IPS DF 4.7 (cell line): ENCODE measurements around the gene LTB4R2.

Experiments used
- DNase-seq: peaks from one replicate; pipeline ENCODE4 v3.0.0-alpha.2; 2013; ENCODE audit warnings: low spot score; ENCODE audit errors: extremely low read depth

Gene LTB4R2

DNA sequence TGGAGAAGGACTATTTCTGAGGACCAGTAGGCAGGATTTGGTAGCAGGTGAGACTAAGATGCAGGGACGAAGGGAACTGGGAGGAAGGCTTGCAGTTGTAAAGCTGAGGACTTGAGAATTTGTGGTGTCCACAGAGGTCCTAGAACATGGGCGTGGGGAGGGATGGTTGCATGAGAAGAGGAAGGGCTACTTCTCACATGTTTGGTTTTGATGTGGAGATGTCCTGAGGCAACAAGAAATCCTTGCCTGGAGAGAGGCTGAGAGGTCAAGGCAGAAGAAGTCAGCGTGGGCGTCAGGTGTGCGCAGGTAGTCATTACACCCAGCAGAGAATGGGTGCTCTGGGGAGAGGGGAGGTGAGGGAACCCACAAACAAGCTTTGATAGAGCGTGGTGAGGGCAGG, 32.9 kb upstream of the LTB4R2 start:
- DNase-seq = no peak

DNA sequence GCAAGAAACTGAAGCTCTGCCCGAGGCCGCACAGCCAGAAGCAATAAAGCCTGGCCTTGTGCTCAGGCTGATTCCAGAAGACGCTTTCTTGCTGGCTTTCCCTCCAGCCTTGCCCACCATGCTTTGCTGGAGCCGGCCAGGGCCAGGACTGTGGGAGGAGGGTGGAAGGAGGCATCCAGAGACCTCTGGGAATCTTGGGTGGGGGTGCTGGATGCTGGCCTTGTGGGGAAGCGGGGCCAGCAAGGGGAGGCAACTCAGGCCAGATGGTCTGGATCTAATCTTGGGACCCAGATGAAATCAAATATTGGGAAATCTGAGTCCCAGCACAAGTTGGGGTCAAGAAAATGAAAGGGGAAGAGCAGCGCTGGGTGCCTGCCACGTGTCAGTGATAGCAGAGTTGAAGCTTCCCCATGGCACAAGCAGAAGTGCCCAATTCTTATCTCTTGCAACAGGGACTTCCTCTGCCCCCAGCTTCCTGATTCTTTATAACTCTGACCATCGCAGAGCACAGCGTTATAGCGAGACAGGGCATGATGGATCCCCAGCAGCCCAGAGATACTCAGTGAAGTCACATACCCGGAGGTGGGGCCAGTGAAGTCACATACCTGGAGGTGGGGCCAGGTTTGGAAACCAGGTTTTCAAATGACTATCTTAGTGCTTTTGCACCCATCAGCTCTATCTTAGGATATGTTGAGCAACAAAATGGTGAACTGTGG, 32.2 kb upstream of the LTB4R2 start:
- no peak for DNase-seq

DNA sequence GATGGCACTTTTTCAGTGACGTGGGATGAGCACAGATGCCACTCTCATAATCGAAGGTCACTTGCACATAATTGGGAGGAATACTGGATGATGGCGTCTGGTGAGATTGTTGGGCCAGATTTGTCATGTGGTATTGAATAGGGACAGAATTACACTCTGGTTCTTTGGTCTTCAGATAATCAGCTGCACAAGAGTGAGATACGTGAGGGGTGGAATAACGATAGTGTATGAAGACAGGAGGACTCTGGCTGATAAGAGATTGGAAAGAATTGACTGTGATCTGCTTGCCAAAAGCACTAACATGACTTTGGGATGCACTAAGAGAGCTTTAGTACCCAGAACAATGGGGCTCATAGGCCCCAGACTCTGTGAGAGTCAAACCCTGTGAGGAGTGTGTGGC, 31.5 kb upstream of the LTB4R2 start:
- no peak for DNase-seq

DNA sequence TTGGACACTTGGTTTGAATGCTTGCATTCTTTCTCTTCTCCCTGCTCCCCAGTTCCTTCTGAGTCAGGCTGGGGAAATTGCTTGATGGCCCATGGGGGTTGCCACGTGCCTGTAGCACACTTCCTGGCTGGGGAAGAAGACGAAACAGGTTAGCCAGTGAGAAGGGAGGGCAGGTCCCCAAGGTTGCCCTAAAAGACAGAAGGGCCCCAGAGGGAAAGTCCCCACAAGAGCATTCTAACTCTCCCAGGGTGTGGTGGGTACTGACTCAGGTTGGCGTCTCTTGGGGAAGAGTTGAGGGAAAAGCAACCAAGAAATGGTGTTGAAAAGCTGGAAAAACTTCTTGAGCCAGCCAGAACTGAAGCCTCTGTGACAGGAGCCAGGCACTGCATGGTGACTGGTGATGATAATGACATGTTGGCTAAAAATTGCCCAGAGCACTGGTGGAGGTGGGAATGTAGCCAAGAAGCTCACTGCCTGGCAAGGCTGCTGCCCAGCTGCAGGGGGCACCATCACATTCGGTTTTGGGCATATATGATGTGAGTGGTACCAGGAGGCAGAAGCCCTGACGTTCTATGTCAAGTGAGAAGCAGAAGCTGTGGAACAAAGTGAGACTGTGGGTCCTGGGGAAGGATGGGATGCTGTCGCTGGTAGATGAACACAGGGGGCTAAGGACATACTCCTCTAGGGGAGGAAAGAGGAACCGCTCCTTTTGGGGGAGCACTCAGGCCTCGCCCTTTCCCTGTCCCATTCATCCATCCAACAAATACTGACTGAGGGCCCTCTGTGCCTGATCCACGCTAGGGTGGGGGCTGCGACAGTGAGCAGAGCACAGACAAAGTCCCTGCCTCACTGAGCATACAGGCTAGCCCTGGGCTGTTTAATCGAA, 30.4 kb upstream of the LTB4R2 start:
- no peak for DNase-seq

DNA sequence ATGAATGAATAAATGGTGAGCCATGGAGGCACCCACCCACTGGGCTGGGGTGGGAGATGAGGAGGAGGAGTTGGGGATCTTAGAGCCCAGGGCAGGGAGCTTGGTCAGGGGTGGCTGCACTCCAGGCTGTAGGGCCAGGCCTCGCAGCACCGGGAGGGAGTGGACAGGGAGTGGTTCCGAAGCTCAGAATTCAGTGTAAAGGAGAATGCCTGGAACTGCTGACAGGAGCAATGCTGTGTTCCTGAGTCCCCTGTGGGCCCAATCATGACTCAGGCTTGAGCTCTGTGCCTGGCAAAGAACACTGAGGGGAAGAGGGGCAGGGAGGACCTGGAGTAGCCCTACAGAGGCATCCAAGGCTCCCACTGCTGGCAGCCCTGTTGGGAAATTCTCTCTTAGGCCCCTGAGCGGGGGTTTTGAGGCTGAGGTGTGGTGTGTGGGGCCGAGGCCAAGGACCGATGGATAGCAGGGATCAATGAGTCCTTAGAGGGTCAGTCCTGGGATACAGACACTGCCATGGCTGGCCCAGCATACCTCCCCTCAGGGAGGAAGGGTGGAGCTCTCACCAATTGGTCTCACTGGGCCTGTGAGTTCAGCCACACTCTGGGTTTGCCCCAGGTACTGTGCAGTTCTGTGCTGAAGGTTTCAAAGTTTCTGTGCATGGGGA, 29.0 kb upstream of the LTB4R2 start:
- DNase-seq = no peak

DNA sequence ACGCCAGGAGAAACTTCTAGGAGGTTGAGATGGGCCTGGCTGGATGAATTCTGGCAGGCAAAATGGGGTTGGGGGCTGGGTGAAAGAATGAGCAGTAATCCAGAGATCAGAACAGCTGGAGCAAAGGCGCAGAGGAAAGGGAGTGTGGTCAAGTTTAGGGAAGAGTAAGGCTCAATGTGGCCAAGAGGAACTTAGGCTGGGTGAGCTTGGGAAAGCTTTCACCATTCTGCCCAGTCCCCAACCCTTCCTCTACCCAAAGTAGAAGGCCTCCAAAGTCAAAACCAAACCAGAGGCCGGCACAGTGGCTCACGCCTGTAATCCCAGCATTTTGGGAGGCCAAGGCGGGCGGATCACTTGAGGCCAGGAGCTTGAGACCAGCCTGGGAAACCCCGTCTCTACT, 28.3 kb upstream of the LTB4R2 start:
- DNase-seq = no peak

DNA sequence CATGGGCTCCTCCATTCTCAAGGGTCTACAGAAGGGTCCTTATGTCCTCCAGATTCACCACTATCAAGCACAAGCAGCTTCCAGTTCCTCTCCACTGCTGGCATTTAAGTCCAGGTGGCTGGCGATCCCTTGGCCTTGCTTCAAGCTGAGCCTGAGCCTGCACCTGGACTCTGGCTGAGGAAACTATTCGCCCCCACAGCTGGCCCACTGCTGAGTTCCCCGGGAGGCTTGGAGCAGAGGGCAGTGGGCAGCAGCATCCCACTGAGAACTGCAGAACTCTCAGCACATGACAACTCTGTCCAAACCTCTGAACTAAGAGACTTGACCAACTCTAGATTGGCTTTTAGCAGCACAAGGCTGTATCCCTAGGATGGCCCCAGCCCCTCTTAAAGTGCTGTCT, 27.2 kb upstream of the LTB4R2 start:
- no peak for DNase-seq

DNA sequence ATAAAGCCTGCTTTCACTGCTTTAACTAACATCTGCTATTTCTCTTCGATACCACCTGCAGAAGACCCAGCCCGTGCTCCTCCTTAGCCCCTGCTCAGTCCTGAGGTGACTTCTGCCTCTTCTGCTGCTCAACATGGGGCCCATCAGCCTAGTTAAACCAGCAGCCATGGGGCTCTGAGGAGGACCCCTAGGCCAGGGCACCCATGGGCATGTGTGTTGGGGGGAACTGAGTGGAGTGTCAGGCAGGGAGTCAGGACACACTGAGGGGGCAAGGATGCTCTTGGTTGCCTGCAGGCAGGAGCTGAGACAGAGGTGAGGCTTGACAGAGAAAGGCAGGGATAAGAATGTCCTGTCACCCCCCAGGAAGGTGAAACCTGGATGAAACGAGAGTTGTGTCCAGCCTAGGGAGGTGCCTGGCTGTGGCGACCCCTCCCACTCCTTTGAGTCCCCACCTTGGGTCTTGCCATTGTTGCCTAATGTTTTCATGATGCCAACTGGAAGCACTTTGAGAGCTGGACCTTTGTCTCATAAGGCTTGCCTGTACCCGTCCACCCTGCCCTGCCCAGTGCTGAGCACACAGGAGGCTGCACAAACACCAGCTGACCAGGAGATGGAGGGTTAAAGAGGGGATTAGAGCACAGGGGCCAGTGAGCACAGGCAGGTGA, 26.0 kb upstream of the LTB4R2 start:
- DNase-seq = no peak

DNA sequence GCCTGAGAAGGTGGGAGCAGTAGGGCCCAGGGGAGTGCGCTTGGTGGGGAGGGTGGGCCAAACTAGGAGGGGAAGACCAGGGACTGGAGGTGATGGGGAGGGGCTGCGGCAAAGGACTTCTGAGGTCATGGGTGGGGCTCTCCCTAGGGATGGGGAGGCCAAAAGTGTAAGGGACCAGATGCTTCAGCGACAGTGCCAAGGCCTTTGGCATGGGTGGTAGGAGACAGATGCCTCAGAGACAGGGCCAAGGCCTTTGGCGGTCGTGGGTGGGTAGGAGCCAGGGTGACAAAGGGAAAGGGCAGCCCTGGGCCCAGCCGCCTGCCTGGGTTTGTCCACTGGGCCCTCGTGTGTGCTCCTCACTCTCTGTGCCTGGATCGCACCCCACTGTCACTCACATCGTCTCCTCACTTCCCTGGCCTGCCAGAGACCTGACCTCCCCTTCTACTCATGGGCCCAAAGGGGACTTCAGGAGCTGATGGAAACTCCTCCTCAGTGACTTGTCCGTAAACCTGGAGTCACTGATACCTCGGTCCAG, 25.4 kb upstream of the LTB4R2 start:
- DNase-seq = no peak

DNA sequence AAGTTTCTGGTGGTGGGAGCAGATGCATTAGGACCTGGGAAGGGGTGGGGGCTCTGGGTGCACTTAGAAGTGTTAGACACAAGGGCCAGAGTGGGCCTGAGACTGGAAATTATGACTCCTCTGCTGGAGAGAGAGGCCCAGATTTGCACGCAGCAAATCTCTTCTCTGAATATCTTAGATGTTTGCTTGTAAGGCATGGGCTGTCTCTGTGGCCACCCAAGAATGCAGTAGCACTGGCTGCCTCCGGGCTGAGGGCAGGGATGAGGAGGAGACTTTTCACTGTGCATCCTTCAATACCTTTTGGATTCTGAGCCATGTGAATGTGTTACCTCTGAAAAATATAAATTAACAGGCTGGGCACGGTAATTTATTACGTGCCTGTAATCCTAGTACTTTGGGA, 24.6 kb upstream of the LTB4R2 start:
- no peak for DNase-seq

DNA sequence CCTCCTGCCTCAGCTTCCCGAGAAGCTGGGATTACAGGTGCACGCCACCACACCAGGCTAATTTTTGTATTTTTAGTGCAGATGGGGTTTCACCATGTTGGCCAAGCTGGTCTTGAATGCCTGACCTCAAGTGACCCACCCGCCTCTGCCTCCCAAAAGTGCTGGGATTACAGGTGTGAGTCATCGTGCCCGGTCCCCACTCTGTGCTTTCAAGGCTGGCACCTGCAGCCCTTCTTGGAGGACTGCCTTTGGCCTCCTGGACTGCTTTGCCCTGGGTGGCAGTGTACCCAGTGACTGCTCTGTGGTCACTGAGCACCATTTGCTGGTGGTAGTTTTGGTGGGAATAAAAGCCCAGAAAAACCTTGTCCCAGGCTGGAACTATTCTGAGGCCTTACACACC, 22.9 kb upstream of the LTB4R2 start:
- no peak for DNase-seq

DNA sequence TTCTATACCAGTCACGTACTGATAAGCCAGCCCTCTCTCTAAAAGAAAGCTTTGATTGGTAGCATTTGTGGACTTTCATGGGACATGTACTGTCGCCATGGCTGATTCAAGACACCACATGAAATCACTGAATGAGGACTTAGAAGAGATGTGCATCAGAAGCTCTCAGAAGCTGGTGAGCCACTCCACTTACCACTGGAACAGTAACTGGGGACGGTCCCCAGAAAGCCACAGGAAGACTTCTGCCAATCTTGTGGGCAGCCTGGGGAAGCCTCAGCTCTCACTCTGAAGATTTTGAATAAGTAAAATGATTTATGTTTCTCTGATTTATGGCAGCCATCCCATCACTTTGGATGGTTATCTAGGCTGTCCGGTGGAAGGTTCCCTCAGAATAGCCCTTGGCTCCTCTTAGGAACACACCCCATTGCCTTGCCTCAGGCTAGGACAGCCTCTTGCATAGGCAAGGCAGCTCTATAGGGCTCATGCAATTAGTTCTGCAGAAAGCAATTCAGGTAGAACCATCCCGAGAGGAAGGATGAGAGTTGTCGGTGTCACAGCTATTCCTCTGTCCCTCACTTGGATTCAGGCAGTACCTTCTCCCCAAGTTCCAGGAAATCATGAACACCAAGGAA, 20.2 kb upstream of the LTB4R2 start:
- no peak for DNase-seq

DNA sequence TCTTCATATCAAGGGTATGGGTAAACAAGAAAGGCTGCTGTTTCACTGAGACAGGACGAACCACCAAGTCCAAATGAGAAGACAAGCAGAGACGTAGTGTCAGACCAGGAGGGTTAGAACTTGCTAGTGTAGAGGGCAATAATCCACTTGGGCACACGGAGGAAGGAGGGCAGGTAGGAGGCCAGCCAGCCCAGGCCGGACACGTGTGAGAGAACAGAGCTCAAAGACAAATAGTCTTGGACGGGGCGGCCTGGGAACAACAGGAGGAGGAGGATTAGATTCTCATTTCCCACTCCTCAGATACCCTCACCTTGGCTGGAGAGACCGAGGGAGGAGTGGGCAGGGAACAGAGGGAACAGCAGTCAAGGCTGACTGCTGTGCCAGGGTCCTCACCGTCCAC, 19.2 kb upstream of the LTB4R2 start:
- no peak for DNase-seq

DNA sequence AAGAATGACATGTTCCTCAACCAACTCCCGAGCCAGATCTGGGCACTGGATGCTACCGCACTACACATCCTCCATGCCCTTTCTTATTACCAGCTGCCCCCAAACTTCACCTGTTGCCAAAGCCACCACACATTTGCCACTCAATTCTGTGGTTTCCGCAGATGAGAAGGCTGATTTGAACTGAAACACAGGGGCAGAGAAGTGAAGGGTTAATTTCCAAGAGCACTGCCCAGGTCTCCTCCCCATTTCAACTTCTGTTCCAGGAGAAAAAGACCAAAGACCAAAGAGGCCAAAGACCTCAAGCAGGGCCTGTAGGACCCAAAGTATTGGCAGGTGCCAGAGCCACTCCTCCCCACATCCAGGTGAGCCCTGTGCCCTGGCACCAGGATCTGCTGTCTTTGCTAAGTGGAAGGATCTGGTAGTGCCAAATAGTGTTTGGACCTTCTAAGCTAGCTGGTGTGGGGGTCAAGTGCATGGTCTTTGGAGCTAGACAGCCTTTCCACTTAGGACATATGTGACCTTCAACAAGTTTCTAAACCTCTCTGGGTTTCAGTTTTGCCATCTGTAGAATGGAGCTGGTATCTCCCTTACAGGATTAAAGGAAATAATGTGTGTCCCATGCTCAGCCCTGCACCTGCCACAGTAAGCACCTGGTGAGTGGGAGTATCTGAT, 18.4 kb upstream of the LTB4R2 start:
- no peak for DNase-seq

DNA sequence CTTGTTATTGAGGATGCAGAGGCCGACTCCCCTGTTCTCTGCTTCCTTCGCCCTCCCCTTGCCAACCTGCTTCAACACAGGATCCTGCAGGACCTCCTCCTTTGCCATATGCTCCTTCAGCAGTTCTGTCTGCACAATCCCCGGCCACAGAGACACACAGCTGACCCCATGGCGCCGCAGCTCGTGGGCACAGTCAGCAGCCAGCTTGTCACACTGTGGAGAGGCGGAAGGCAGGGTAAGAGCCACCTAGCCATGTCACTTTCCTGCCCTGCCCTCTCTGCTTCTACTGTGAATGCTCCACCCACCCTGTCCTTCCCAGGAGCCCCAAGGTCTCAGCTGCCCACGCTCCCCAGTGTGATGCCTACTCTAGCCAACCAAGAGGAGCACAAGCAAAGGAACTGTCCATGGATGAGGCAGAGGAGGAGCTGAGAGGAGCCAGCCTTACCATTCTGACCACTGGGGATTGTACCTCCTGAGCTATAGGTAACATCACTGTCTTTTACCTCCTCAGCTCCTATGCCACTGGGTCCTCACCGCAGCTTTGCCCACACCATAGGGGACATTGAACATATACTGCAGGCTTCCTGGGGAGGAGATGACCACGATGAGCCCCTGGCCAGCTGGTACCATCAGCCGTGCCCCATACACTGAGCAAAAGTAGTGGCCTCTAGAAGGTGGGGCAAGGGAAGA, 17.7 kb upstream of the LTB4R2 start:
- no peak for DNase-seq

DNA sequence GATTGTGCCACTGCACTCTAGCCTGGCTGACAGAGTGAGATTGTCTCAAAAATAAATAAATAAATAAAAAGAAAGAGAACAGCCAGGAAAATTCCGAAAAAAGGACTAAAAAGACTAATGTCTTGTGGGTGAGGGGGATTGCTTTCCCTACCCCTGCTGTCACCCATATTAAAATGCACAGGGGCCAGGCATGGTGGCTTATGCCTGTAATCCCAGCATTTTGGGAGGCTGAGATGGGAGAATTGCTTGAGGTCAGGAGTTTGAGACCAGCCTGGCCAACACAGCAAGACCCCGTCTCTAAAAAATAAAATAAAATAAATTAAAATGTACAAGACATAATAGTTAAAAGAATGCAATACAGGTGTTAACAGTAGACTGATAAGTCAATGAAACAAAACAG, 16.4 kb upstream of the LTB4R2 start:
- DNase-seq = no peak

DNA sequence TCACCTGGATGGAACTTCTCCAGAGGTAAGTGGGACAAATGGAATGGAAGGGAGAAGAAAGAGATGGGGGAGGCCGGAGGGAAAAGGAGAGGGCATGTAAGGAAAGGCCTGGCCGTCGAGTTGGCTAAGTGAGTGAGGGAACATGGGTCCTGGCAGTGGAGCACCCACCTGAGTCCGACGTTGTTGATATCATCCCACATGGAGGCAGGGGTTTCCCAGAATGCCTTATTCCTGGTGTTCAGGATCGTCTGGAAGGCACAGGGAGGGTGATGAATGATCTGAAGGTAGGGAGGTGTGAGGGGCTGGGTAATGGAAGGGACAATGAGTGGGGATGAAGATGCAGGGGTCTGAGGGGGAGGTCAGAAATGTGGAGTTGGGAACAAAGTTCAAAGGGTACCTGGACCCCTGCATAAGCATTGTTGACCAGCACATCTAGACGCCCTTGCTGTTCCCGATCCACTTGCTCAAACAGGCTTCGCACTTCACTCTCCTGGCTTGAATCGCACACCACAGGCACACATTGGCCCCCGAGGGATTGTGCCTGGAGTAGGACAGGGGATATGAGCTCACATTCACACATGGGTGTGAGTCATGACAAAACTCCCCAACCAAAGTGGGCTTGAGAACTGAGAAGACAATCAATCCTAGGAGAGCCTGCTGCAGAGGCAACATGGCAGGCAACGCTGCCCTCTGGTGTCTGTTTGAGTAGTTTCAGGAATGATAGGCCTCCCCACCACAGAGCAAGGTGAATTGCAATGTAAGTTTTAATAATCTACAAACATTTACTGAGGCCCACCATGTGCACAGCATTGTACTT, 13.4 kb upstream of the LTB4R2 start:
- DNase-seq = no peak

DNA sequence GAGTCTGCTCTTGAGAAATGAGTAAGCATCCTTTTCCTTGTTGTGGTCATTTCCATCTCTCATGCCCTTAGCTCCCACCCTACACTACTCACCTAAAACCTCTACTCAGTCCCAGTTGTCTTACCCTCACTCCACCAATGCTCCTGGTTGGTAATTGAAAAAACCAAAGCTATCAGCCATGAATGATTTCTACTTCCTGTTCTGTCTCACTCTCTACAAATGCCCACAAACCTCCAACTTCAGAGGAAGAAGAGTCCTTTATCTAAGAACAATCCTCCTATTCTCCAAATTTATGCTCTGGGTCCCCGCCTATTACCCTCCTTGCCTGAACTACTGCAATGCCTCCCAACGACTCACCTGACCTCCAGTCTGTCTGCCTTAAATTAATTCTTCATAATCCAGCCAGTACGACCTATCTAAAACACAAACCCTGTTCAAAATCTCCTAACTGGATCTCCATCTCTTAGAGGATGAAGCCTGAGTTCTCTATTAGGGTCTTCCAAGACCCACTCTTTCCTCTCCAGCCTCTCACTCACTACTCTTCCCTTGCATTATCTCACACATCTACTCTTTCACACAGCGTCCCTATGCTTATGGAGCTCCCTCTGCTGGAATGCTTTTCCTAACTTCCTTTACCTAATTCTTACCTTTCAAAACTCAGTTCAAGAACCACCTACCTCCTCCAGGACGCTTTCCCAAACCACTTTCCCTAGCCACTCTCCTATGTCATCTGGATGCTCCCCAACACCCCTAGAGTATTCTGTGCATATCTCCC, 12.6 kb upstream of the LTB4R2 start:
- no peak for DNase-seq
